GM18519 (cell line): ENCODE data around the gene PTPN1.
A peak's percentile ranks its signal among the peaks of the same experiment; 100 is the strongest.

ENCODE experiments used
- ATAC-seq: cut with Tn5 transposase; IDR thresholded peaks from one replicate; pipeline ENCODE4 v1.9.1; 2021; ENCODE audit warnings: mild to moderate bottlenecking, moderate library complexity; ENCODE audit not compliant: unreplicated experiment, low FRiP score

The PTPN1 gene

DNA sequence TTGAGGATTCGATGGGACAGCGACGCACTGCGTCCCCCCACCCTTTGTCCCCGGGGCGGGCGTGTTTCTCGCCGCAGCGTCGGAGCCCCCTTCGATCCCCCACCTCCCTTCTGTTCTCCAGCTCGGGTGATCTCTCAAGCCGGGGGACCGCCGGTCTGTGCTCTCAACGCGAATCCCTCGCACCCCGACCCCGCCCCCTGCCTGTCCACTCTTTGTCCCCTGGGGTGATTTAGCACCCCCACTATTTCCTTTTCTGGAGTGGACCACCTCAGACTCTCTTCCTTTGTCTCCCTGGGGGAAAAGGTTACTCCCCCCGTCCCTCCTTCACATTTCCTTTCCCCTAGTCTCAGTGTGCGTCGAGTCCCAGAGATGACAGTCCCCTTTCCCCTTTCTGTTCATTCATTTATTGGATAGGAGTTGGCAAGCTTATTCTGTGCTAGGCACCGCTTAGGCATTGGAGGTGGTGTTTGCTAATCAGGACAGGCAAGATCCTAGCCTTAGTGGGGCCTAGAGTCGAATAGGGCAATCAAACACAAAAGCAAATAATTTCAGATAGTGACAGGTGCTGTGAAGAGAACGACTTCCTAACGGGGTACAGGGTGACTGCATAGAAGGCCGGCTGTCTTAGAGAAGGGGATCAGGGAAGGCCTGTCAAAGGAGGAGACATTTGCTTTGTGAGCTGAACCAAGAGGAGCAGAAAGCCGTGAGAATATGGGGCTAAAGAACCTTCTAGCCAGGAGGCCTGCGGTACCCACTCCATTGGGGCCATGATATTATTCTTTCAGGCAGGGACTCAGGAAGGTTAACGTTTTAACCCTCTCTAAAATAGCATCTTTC, 741 bp downstream of the PTPN1 start:
- no peak for ATAC-seq

GRCh38 chr20:50512323-50512722, 2.1 kb downstream of the PTPN1 start:
- ATAC-seq: no peak

DNA sequence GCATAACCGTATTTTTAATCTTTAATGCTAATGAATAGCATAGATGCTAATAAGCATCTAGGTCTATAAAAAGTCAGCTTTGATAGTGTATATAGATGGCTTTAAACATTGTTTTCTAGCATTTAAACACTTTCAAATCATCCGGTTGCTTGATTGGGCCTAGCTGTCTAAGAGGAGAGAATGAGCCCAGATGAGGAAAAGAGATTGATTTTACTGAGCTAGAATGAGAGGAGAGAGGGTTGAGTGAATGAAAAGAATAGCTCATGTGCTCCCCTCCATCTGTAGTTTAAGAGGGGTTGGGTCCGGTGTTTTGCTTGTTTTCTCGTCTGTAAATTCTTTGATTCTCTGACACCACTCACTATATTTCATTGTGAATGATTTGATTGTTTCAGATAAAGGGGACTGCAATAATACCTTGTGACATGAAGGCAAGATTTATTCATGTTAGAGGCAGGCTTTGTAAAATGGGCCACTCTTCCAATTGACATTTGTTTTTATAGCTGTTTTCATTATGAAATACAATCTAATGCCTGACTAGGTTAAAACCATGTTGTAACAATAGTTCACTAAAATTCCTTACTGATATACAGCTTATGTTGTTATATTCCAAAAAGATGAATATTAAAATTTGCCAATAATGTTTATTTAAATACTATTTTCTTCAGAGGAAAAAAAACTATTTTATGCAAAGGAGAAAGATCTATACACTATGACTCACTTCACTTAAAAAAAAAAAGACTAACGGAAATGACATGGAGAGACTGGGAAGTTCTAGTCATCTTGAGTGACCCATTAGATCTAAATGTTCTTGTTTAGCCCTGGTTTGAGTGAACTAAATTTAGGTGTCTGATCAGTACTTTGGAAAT, 3.2 kb downstream of the PTPN1 start:
- no peak for ATAC-seq

DNA sequence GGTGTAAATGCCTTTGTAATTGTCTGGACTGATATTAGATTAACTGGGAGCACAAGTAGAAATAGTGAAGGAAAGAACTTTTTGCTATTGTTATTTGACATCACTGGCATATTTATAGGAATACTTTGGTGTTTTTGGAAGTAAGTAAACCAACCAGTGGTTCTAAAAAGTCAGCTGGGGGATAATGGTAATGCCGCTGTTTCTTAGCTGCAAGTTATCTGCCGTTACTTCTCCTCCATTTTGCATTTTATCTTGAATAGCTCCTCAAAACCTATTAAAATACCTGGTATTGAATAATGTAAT, 3.8 kb downstream of the PTPN1 start:
- ATAC-seq: no peak

DNA sequence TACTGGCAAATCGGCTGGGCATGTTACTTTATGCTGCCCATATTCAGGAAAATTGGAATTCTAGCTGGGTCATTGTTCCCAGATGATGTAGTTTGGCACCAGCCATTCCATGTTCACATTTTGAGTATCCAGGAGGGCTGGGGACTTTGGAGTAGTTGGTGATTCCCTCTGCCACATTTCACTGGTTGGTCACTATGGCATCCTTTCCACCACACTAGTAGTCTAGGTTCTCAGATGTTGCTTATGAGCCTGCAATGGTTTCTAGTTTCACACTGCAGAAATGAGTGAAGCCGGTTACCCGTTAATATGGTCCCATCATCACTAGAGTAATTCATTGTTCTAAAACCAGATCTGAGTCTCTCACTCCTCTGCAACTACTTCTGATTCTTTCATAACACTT, 4.6 kb downstream of the PTPN1 start:
- ATAC-seq: no peak

DNA sequence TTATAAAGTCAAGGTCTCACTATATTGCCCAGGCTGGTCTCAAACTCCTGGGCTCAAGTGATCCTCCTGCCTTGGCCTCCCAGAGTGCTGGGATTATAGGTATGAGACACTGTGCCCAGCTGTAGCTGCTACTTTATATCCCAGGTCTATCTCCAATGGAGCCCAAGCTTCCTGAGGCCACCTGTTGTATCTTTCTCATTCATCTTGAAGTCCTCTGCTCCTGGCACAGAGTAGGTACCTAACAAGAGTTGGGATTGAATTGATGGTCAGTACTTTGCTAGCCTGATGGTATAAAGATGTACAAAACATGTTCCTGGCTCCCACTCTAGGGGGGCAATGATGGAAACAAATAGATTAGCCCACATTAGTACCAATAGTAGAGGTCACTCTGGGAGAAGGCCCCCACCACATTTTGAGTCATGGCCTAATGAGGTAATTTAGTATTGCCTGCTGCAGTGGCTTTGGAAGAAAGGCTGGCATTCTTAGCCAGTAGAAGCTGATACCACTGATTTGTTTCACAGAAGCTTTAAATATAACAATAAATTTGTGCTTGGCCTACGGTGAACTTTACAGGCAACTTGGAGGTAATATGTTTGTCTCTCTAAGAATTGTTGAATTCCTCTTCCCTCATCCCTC, 5.4 kb downstream of the PTPN1 start:
- ATAC-seq: no peak

- peak; percentile 37 for ATAC-seq
Measured at GRCh38 chr20:50516180-50516934, 6.2 kb downstream of the PTPN1 start.

- no peak for ATAC-seq
Measured at GRCh38 chr20:50516935-50517816, 7.0 kb downstream of the PTPN1 start.

GRCh38 chr20:50517817-50518154, 7.6 kb downstream of the PTPN1 start:
- no peak for ATAC-seq

- no peak for ATAC-seq
Measured at GRCh38 chr20:50518270-50518721, 8.1 kb downstream of the PTPN1 start.

DNA sequence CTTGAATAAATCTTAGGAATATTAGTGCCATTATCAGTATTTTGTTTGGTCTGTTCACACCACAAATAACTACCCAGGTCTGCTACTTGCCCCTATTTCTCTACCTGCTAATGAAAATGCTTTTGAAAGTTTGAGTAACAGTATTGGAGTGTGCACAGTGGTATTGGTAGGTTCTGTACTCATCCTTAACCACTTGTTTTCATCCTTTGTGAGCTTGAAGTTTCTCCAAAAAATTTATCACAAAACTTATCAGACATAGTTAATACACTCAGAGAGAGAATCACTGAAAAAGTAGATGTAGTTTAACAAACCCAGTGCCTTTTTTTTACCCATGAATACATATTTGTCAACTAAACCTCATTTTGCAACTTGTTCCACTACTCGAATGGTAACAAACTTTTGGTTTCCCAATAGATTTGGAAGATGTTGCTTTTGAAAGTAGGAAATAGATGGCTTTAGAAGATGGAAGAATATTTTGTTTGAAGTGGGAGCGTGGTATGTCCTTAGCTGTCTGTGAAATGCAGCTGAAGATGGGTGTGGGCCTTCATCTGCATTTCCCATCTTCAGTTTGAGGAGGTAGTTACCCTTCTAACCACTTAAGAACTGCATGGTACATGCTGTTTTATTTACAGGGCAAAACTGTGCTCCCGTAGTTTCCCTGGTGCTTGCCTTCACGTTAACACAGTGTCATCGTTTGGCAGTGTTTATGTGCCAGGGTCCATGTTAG, 9.0 kb downstream of the PTPN1 start:
- ATAC-seq: no peak

DNA sequence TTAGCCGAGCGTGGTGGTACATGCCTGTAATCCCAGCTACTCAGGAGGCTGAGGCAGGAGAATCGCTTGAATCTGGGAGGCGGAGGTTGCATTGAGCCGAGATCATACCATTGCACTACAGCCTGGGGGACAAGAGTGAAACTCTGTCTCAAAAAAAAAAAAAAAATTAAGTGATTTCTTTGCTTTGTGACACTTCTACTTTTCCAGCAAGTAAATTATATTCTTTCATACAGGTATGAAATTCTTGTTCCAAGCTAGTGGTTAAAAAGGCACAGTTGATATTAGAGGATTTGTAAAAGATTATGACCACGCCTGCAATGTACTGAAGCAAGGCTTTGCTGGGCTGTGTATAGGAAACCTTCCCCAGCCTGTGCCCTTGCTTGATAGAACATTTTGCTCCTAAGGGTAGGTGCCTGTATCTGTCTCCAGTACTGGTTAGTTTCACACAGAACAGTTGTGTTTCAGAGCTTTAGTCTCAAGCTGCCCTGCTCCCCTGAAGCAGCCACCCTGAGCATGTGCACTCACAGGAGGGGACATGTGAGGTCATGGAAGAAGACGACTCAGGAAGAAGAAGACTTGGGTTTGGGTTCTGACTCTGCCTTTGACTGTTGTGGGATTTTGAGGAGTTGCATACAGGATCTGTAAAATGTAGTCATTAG, 10.2 kb downstream of the PTPN1 start:
- ATAC-seq: no peak

DNA sequence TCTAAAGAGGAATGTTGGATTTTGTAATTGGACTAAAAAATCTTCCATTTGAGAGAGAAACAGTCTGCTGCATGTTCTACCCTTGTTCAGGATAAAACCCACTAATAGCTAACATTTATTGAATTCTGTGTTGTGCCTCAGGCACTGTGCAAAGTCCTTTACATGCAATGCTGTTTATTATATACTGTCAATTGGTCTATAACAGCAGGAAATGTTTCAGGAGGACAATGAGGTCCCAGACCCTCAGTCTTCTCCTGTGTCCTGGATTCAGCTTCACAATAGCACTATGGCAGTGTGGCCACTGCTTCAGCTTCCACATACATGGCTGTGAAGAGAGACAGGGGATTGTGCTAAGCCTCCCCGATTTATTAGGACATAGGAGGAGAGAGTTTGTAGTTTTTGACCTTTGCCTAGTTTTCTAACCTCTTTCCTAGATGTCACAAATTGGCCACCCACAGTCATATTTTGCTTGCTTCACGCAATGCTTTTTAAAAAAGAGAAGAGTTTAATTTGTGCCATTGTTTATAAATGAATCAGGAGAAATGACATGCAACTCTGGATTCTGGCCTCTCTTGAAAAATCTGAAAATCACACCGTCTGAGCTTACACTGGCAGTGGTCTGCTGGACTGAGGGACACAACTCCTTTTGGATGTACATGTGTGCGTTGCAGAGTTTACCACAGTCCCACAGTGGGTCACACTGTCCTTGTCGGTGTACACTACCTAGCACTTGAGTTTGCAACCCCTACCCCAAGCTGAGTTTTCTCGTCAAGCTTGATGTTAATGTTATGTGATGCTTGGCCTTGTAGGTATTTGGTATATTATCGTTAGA, 11.3 kb downstream of the PTPN1 start:
- ATAC-seq: no peak

GRCh38 chr20:50522053-50522674, 12.0 kb downstream of the PTPN1 start:
- ATAC-seq: no peak

- ATAC-seq: no peak
Measured at GRCh38 chr20:50523552-50524167, 13.5 kb downstream of the PTPN1 start.

DNA sequence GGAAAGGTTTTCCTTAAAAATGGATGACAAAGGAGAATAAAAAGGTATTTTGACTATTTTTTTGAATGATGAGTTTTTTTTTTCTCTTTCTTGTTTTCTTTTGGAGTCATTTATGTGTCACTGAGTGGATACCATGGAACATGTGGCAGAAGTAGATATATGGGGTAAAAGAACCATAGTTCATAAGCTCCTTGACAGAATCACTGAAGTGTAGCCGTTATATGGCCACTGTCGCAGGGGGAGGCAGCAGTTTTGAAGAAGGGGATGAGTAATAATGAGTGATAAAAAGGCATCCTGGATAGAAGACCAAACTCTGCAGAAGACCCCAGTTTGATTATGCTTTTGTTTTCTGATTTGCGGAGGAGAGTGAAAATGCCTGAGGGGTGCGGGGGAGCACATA, 15.5 kb downstream of the PTPN1 start:
- ATAC-seq: no peak
